H1 (cell line): Measurements from ENCODE around the gene URM1. TPM values are rescaled to one million over a fixed set of nuclear protein-coding genes. Genes with fewer than 3 reads are reported as not detected.
A peak's percentile ranks its signal among the peaks of the same experiment; 100 is the strongest.

Experiments used
- CEBPB ChIP-seq: IDR thresholded peaks from 2 replicates; pipeline ENCODE4 v1.6.1; 2012; ENCODE audit warnings: low read depth, low read length
- EGR1 ChIP-seq: IDR thresholded peaks from 2 replicates; pipeline ENCODE4 v1.6.1; 2011; ENCODE audit warnings: low read depth, low read length, borderline replicate concordance
- KDM4A ChIP-seq: IDR thresholded peaks from one replicate; pipeline ENCODE4 v1.7.1; 2012; ENCODE audit warnings: low read depth, mild to moderate bottlenecking, moderate library complexity, low read length, inconsistent platforms; ENCODE audit not compliant: severe bottlenecking
- PHF8 ChIP-seq: fragments of 200-600 bp; sonication (generic); conservative IDR thresholded peaks from 2 replicates; pipeline ENCODE4 v1.7.1; 2012; ENCODE audit warnings: low read depth, mild to moderate bottlenecking, inconsistent platforms, low read length, moderate library complexity
- POU5F1 ChIP-seq: IDR thresholded peaks from 2 replicates; pipeline ENCODE4 v1.6.1; 2011; ENCODE audit warnings: low read depth, mild to moderate bottlenecking, low read length, moderate library complexity
- USF2 ChIP-seq: IDR thresholded peaks from 2 replicates; pipeline ENCODE4 v1.6.1; 2011; ENCODE audit warnings: low read length, improper control_type of control experiment
- polyA plus RNA-seq, 7 experiments: library from polyadenylated mRNA; depleted of rRNA in 3 of 7; stranded (reverse) in 5 of 7; unstranded in 2 of 7; fragments of >200 nt in 5 of 7; fragments of 200-250 nt in 2 of 7; gene quantifications; 1 replicate in 5 of 7; 2 replicates in 1 of 7; 4 replicates in 1 of 7; pipeline versions ENCODE4 v1.2.1 to v1.2.3, GENCODE V29; 2011 to 2013; ENCODE audit warnings: missing spikeins in 2 of 7, mixed read lengths in 2 of 7
- total RNA-seq: library from RNA; stranded (reverse); fragmentation: NEBNext Ultra II Directional; extraction: Animal tissue kit (Norgen Biotek cat#: 25700); gene quantifications from 2 replicates; pipeline ENCODE4 v1.2.1, GENCODE V29; 2021
- TF ChIP-seq, protein P1 (sequence below): fragments of 300-600 bp; sonication (generic); IDR thresholded peaks from 2 replicates; pipeline ENCODE4 v1.7.1; 2012; ENCODE audit warnings: low read length, moderate library complexity, mild to moderate bottlenecking, inconsistent platforms; ENCODE audit not compliant: insufficient replicate concordance

Gene URM1
- total and polyA plus RNA-seq, 2 of the 8 experiments (the other 6 are each of a cell fraction or from before 2014, with no cell fraction given) = 58.3 to 62.3 TPM

DNA sequence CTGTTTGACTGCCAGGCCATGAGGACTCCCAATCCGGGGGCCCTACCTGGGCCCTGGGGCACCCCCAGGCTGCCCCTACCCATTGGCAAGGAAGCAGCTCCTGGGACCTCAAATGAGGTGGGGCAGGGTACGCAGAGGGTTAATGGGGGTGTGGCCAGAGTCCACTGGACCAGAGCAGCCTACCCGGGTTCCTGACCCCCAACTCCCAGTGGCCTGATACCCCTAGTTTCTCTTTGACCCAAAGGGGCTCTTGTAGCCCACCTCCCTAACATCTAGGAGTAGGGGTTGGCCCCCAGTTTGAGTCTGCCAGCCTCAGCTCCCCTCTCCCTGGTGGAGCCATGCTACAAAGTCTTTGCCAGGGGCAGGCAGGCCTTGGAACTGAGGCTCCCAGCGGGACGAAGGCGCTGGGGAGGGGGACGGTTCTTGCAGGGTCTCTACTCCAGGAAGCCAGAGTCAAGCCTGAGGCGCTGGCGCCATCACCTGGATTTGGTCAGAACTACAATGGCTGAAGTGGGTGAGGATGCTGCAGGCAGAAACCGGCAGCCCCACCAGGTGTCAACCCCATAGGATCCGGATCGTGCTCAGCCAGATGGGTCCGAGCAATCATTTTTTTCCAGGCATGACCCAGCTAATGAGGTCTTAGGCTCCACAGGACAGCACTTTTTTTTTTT is 41.1 kb downstream of the URM1 start (continued):
- TF ChIP-seq, protein P1, sequence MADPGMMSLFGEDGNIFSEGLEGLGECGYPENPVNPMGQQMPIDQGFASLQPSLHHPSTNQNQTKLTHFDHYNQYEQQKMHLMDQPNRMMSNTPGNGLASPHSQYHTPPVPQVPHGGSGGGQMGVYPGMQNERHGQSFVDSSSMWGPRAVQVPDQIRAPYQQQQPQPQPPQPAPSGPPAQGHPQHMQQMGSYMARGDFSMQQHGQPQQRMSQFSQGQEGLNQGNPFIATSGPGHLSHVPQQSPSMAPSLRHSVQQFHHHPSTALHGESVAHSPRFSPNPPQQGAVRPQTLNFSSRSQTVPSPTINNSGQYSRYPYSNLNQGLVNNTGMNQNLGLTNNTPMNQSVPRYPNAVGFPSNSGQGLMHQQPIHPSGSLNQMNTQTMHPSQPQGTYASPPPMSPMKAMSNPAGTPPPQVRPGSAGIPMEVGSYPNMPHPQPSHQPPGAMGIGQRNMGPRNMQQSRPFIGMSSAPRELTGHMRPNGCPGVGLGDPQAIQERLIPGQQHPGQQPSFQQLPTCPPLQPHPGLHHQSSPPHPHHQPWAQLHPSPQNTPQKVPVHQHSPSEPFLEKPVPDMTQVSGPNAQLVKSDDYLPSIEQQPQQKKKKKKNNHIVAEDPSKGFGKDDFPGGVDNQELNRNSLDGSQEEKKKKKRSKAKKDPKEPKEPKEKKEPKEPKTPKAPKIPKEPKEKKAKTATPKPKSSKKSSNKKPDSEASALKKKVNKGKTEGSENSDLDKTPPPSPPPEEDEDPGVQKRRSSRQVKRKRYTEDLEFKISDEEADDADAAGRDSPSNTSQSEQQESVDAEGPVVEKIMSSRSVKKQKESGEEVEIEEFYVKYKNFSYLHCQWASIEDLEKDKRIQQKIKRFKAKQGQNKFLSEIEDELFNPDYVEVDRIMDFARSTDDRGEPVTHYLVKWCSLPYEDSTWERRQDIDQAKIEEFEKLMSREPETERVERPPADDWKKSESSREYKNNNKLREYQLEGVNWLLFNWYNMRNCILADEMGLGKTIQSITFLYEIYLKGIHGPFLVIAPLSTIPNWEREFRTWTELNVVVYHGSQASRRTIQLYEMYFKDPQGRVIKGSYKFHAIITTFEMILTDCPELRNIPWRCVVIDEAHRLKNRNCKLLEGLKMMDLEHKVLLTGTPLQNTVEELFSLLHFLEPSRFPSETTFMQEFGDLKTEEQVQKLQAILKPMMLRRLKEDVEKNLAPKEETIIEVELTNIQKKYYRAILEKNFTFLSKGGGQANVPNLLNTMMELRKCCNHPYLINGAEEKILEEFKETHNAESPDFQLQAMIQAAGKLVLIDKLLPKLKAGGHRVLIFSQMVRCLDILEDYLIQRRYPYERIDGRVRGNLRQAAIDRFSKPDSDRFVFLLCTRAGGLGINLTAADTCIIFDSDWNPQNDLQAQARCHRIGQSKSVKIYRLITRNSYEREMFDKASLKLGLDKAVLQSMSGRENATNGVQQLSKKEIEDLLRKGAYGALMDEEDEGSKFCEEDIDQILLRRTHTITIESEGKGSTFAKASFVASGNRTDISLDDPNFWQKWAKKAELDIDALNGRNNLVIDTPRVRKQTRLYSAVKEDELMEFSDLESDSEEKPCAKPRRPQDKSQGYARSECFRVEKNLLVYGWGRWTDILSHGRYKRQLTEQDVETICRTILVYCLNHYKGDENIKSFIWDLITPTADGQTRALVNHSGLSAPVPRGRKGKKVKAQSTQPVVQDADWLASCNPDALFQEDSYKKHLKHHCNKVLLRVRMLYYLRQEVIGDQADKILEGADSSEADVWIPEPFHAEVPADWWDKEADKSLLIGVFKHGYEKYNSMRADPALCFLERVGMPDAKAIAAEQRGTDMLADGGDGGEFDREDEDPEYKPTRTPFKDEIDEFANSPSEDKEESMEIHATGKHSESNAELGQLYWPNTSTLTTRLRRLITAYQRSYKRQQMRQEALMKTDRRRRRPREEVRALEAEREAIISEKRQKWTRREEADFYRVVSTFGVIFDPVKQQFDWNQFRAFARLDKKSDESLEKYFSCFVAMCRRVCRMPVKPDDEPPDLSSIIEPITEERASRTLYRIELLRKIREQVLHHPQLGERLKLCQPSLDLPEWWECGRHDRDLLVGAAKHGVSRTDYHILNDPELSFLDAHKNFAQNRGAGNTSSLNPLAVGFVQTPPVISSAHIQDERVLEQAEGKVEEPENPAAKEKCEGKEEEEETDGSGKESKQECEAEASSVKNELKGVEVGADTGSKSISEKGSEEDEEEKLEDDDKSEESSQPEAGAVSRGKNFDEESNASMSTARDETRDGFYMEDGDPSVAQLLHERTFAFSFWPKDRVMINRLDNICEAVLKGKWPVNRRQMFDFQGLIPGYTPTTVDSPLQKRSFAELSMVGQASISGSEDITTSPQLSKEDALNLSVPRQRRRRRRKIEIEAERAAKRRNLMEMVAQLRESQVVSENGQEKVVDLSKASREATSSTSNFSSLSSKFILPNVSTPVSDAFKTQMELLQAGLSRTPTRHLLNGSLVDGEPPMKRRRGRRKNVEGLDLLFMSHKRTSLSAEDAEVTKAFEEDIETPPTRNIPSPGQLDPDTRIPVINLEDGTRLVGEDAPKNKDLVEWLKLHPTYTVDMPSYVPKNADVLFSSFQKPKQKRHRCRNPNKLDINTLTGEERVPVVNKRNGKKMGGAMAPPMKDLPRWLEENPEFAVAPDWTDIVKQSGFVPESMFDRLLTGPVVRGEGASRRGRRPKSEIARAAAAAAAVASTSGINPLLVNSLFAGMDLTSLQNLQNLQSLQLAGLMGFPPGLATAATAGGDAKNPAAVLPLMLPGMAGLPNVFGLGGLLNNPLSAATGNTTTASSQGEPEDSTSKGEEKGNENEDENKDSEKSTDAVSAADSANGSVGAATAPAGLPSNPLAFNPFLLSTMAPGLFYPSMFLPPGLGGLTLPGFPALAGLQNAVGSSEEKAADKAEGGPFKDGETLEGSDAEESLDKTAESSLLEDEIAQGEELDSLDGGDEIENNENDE = no peak
- TF ChIP-seq KDM4A (no peak), POU5F1 (no peak), PHF8 (no peak), EGR1 (peak; percentile 55; the same call in 1 of the 2 replicates), USF2 (no peak), CEBPB (no peak)
